Cardiac muscle cell (in vitro differentiated cells and primary cell): ENCODE data around the gene CKMT1B. TPM values are rescaled to one million over a fixed set of nuclear protein-coding genes. Genes with fewer than 3 reads are reported as not detected.
"Not testable (repeated sequence)": the region's sequence is repeated elsewhere in the genome, so short reads cannot be mapped to it uniquely, and the experiment has no call there.

ENCODE experiments used
- DNase-seq, 2 donors: peaks; one replicate each; pipeline versions ENCODE4 v3.0.0 to v3.0.0-alpha.2; 2010 to 2017; ENCODE audit warnings: low read depth in 1 of 2, low spot score in 1 of 2
- H3K27ac ChIP-seq: fragments of 200-600 bp; sonication (generic); 2 replicates; pipeline ENCODE4 v1.5.1; 2016
- H3K27me3 ChIP-seq: fragments of 200-600 bp; sonication (generic); 2 replicates; pipeline ENCODE4 v1.6.0; 2016; ENCODE audit warnings: control low read depth
- H3K36me3 ChIP-seq: fragments of 200-600 bp; sonication (generic); 2 replicates; pipeline ENCODE4 v1.5.1; 2016; ENCODE audit warnings: control low read depth
- H3K4me1 ChIP-seq: fragments of 200-600 bp; sonication (generic); 2 replicates; pipeline ENCODE4 v1.8.1; 2017; ENCODE audit warnings: low read depth, mild to moderate bottlenecking, mixed run types
- H3K4me3 ChIP-seq: fragments of 200-600 bp; sonication (generic); 2 replicates; pipeline ENCODE4 v1.5.1; 2016; ENCODE audit warnings: mild to moderate bottlenecking
- H3K9me3 ChIP-seq: fragments of 200-600 bp; sonication (generic); 2 replicates; pipeline ENCODE4 v1.5.1; 2017; ENCODE audit warnings: low read depth, mild to moderate bottlenecking, control low read depth
- CTCF ChIP-seq: IDR thresholded peaks from 2 replicates; pipeline ENCODE4 v1.5.1; 2012; ENCODE audit warnings: low read depth, mild to moderate bottlenecking, low read length
- polyA plus RNA-seq: library from polyadenylated mRNA; unstranded; fragments of >200 nt; fragmentation: Nextera tagmentation; extraction: Ambion mirVana; gene quantifications from 2 replicates; pipeline ENCODE4 v1.2.1, GENCODE V29; 2016
- total RNA-seq: library from RNA; depleted of rRNA; stranded (reverse); fragments of >200 nt; gene quantifications from 2 replicates; pipeline ENCODE4 v1.2.3, GENCODE V29; 2016

The CKMT1B gene
- total RNA-seq (1.5 and 3.8 TPM in 2 replicates), polyA plus RNA-seq (3.3 and 6.5 TPM in 2 replicates)

- not testable (repeated sequence) for DNase-seq, H3K4me1 ChIP-seq
These were observed at the start of gene CKMT1B for GRCh38 chr15:43593328-43594190. CKMT1B (plus strand) TSS chr15:43594027; CDS start chr15:43594219, 192 bp downstream.

GRCh38 chr15:43544266-43544665 is 49.6 kb upstream of the CKMT1B start:
- Histone ChIP-seq H3K4me3 (no peak overlapping the region), H3K36me3 (peaks cover 2% of the 10 kb centered on the region), H3K9me3 (no peaks in the 10 kb centered on the region), H3K27ac (no peak overlapping the region), H3K4me1 (no peaks in the 10 kb centered on the region), H3K27me3 (no peaks in the 10 kb centered on the region)
- TF ChIP-seq CTCF: no peak
- no peak for DNase-seq

More at GRCh38 chr15:43593328-43594190, at the start of gene CKMT1B:
- H3K27me3 ChIP-seq, H3K27ac ChIP-seq, H3K36me3 ChIP-seq, H3K4me3 ChIP-seq, H3K9me3 ChIP-seq: not testable (repeated sequence)

- no peaks in the 10 kb centered on the region for H3K4me1 ChIP-seq
- H3K36me3 ChIP-seq: peaks cover 2% of the 10 kb centered on the region
- no peaks in the 10 kb centered on the region for H3K9me3 ChIP-seq
- TF ChIP-seq CTCF: no peak
- no peak for DNase-seq
- no peaks in the 10 kb centered on the region for H3K27me3 ChIP-seq
- no peak overlapping the region for H3K4me3 ChIP-seq
- H3K27ac ChIP-seq: no peak overlapping the region
These were observed 48.4 kb upstream of the CKMT1B start for GRCh38 chr15:43545426-43545825.

- Histone ChIP-seq H3K27me3 (no peaks in the 10 kb centered on the region), H3K36me3 (peaks cover 2% of the 10 kb centered on the region), H3K27ac (no peak overlapping the region), H3K9me3 (no peaks in the 10 kb centered on the region), H3K4me3 (no peak overlapping the region), H3K4me1 (no peaks in the 10 kb centered on the region)
- TF ChIP-seq CTCF: no peak
- DNase-seq: no peak
These were observed 46.3 kb upstream of the CKMT1B start for GRCh38 chr15:43547539-43547938.

- Histone ChIP-seq H3K27ac (no peak overlapping the region), H3K4me1 (no peaks in the 10 kb centered on the region), H3K9me3 (no peaks in the 10 kb centered on the region), H3K27me3 (no peaks in the 10 kb centered on the region), H3K36me3 (peaks cover 2% of the 10 kb centered on the region), H3K4me3 (no peak overlapping the region)
- DNase-seq: peak in 1 of 2 donors; percentile 62
- TF ChIP-seq CTCF: no peak
These were observed 43.1 kb upstream of the CKMT1B start for GRCh38 chr15:43550527-43551363.
